D721Med (cell line): ENCODE data around the gene GPR68.

Experiments used
- DNase-seq: peaks from one replicate; pipeline ENCODE4 v3.0.0; 2011; ENCODE audit warnings: low spot score; ENCODE audit not compliant: insufficient read length
- FAIRE-seq: peaks from 2 replicates; lab custom pipeline; 2011; peaks lifted over from hg19 to GRCh38; lab: Jason Lieb, UNC
- CTCF ChIP-seq: IDR thresholded peaks from 2 replicates; pipeline ENCODE4 v1.5.1; 2012; ENCODE audit warnings: mild to moderate bottlenecking, control low read depth; ENCODE audit not compliant: insufficient read depth; ENCODE audit errors: missing control alignments

GPR68 gene

GRCh38 chr14:91244501-91244901, at the start of gene GPR68:
GPR68 (minus strand) TSS chr14:91244704; CDS start chr14:91235050, 9,654 bp downstream.
- DNase-seq (no peak), FAIRE-seq (no peak)
- no peak for TF ChIP-seq CTCF

- DNase-seq (no peak), FAIRE-seq (no peak)
- no peak for TF ChIP-seq CTCF
Measured at GRCh38 chr14:91294153-91294552, 49.6 kb upstream of the GPR68 start.

- no peak for FAIRE-seq
- TF ChIP-seq CTCF, result no peak
Measured at GRCh38 chr14:91293281-91293680, 48.8 kb upstream of the GPR68 start.

GRCh38 chr14:91292491-91292890, 48.0 kb upstream of the GPR68 start:
- no peak for FAIRE-seq
- no peak for DNase-seq
- no peak for TF ChIP-seq CTCF

More at GRCh38 chr14:91293281-91293680, 48.8 kb upstream of the GPR68 start:
- no peak for DNase-seq

GRCh38 chr14:91291786-91292405, 47.4 kb upstream of the GPR68 start:
- no peak for TF ChIP-seq CTCF
- FAIRE-seq (no peak), DNase-seq (no peak)

GRCh38 chr14:91290986-91291385, 46.5 kb upstream of the GPR68 start:
- DNase-seq (no peak), FAIRE-seq (no peak)
- no peak for TF ChIP-seq CTCF

- FAIRE-seq, result no peak
- no peak for DNase-seq
- no peak for TF ChIP-seq CTCF
Measured at GRCh38 chr14:91289464-91289863, 45.0 kb upstream of the GPR68 start.
